ENCODE data around the gene UNKL.

Gene UNKL

GRCh38 chr16:1338855-1339675 lies 75.4 kb downstream of the UNKL start:
- Histone ChIP-seq H3K4me3 (ENCODE audit: low read depth, low read length) (no peak overlapping the region), H2AFZ (no peak overlapping the region), H3K79me2 (no peaks in the 10 kb centered on the region), H3K9me3 (ENCODE audit: control insufficient read depth, low read length) (no peaks in the 10 kb centered on the region), H3K36me3 (ENCODE audit: control insufficient read depth, insufficient read depth, low read length) (no peaks in the 10 kb centered on the region), H3K27me3 (ENCODE audit: control insufficient read depth, insufficient read depth, low read length) (no peaks in the 10 kb centered on the region), H3K9ac (no peak overlapping the region), H3K4me1 (peaks cover 6% of the 10 kb centered on the region), H3K27ac (no peak overlapping the region), H3K4me2 (ENCODE audit: low read length) (no peak overlapping the region)
- no peak for TF ChIP-seq CTCF (IDR thresholded peaks at IDR 0.05)

GRCh38 chr16:1338119-1338730 lies 76.3 kb downstream of the UNKL start:
- Histone ChIP-seq H3K79me2 (no peaks in the 10 kb centered on the region), H3K27me3 (ENCODE audit: control insufficient read depth, insufficient read depth, low read length) (no peaks in the 10 kb centered on the region), H3K4me1 (peaks cover 6% of the 10 kb centered on the region), H2AFZ (no peak overlapping the region), H3K9ac (no peak overlapping the region), H3K27ac (no peak overlapping the region), H3K4me3 (ENCODE audit: low read depth, low read length) (no peak overlapping the region), H3K9me3 (ENCODE audit: control insufficient read depth, low read length) (no peaks in the 10 kb centered on the region), H3K4me2 (ENCODE audit: low read length) (no peak overlapping the region), H3K36me3 (ENCODE audit: control insufficient read depth, insufficient read depth, low read length) (no peaks in the 10 kb centered on the region)
- TF ChIP-seq CTCF (IDR thresholded peaks at IDR 0.05): no peak

GRCh38 chr16:1337486-1337885 lies 77.0 kb downstream of the UNKL start:
- no peak overlapping the region for H2AFZ ChIP-seq

GRCh38 chr16:1336619-1337018 lies 77.9 kb downstream of the UNKL start:
- H3K27me3 ChIP-seq (ENCODE audit: control insufficient read depth, insufficient read depth, low read length): no peaks in the 10 kb centered on the region
- no peak for TF ChIP-seq CTCF (IDR thresholded peaks at IDR 0.05)
- H3K4me3 ChIP-seq (ENCODE audit: low read depth, low read length): no peak overlapping the region
- no peak overlapping the region for H2AFZ ChIP-seq
- no peaks in the 10 kb centered on the region for H3K9me3 ChIP-seq (ENCODE audit: control insufficient read depth, low read length)
- H3K79me2 ChIP-seq: no peaks in the 10 kb centered on the region
- peaks cover 4% of the 10 kb centered on the region for H3K4me1 ChIP-seq
- H3K4me2 ChIP-seq (ENCODE audit: low read length): no peak overlapping the region
- no peaks in the 10 kb centered on the region for H3K36me3 ChIP-seq (ENCODE audit: control insufficient read depth, insufficient read depth, low read length)
- no peak overlapping the region for H3K27ac ChIP-seq
- H3K9ac ChIP-seq: no peak overlapping the region

More at GRCh38 chr16:1337486-1337885, 77.0 kb downstream of the UNKL start:
- Histone ChIP-seq H3K4me3 (ENCODE audit: low read depth, low read length) (no peak overlapping the region), H3K27me3 (ENCODE audit: control insufficient read depth, insufficient read depth, low read length) (no peaks in the 10 kb centered on the region), H3K4me2 (ENCODE audit: low read length) (no peak overlapping the region), H3K27ac (no peak overlapping the region), H3K36me3 (ENCODE audit: control insufficient read depth, insufficient read depth, low read length) (no peaks in the 10 kb centered on the region), H3K9me3 (ENCODE audit: control insufficient read depth, low read length) (no peaks in the 10 kb centered on the region), H3K79me2 (no peaks in the 10 kb centered on the region), H3K9ac (no peak overlapping the region), H3K4me1 (peaks cover 3% of the 10 kb centered on the region)
- TF ChIP-seq CTCF (IDR thresholded peaks at IDR 0.05): no peak

All from parathyroid adenoma (tissue), 2 donors.